Measurements from ENCODE around the gene RPL28. TPM values are rescaled to one million over a fixed set of nuclear protein-coding genes. Genes with fewer than 3 reads are reported as not detected.
A peak's percentile ranks its signal among the peaks of the same experiment; 100 is the strongest.

Gene RPL28
- total and polyA plus RNA-seq, 2 of the 13 experiments (the other 11 are each of a cell fraction or from before 2014, with no cell fraction given): 105 to 420 TPM

DNA sequence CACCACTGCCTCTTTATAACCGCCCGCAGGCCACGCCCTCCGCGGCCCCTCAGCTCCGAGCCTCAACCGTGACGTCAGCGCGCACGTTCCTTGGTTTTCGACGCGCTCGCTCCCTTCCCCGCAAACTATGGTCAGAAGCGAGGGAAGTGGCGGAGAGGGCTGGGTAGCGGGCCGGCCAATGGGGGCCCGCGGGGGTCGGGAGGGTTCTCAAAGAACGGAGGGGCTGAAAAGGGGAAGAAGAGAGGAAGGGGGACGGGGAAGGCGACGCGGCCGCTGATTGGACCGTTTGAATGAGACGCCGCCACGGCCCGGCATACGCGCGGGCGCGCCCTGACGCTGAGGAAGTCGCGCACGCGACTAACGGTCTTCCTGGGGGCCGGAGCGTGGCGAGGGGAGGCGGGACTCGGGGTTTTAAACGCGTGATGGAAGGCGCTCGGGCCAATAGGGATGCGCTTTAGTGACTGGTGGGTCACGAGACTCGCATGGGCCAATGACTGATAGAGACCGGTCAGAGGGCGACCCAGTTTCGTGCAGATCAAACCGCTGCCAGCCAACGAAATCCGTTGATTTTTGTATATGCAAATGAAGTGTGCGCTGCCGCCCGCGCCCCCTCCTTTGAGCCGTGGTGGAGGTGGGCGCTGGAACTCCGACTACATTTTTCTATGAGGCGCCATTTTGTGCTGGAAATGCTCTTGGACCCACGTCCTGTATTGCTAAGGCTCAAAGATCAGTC, 22.2 kb downstream of the RPL28 start (continued):
- TF ChIP-seq PRDM15 (CRISPR knock-in tag; IDR thresholded peaks at IDR 0.05) (no peak), SMYD3 (CRISPR knock-in tag; IDR thresholded peaks at IDR 0.05) (no peak; the same call in 1 of the 2 replicates), PHF21A (CRISPR knock-in tag; IDR thresholded peaks at IDR 0.05) (0 out of 2 replicates have a peak, but pooled peaks have one; percentile 36), NPAS2 (CRISPR knock-in tag; IDR thresholded peaks at IDR 0.05; ENCODE audit: borderline replicate concordance) (no peak), ZNF672 (CRISPR knock-in tag; IDR thresholded peaks at IDR 0.05) (0 out of 2 replicates have a peak, but pooled peaks have one; percentile 33), HOXA3 (CRISPR knock-in tag; IDR thresholded peaks at IDR 0.05) (peak; percentile 90), MIER3 (CRISPR knock-in tag; IDR thresholded peaks at IDR 0.05; ENCODE audit: borderline replicate concordance) (peak; percentile 39; the same call in 1 of the 2 replicates), ZNF142 (CRISPR knock-in tag; IDR thresholded peaks at IDR 0.05) (no peak), ZNF598 (CRISPR knock-in tag; IDR thresholded peaks at IDR 0.05; ENCODE audit: borderline replicate concordance) (no peak), ETV5 (CRISPR knock-in tag; IDR thresholded peaks at IDR 0.05; ENCODE audit: borderline replicate concordance) (no peak; the same call in 1 of the 2 replicates)
- TF ChIP-seq, protein P1, sequence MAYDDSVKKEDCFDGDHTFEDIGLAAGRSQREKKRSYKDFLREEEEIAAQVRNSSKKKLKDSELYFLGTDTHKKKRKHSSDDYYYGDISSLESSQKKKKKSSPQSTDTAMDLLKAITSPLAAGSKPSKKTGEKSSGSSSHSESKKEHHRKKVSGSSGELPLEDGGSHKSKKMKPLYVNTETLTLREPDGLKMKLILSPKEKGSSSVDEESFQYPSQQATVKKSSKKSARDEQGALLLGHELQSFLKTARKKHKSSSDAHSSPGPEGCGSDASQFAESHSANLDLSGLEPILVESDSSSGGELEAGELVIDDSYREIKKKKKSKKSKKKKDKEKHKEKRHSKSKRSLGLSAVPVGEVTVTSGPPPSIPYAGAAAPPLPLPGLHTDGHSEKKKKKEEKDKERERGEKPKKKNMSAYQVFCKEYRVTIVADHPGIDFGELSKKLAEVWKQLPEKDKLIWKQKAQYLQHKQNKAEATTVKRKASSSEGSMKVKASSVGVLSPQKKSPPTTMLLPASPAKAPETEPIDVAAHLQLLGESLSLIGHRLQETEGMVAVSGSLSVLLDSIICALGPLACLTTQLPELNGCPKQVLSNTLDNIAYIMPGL (CRISPR knock-in tag; IDR thresholded peaks at IDR 0.05; ENCODE audit: borderline replicate concordance in 1 of 2, low read depth in 1 of 2): peak in 1 of 2 experiments; percentile 62; a peak in 1 of 4 replicates
- TF ChIP-seq, protein P2, sequence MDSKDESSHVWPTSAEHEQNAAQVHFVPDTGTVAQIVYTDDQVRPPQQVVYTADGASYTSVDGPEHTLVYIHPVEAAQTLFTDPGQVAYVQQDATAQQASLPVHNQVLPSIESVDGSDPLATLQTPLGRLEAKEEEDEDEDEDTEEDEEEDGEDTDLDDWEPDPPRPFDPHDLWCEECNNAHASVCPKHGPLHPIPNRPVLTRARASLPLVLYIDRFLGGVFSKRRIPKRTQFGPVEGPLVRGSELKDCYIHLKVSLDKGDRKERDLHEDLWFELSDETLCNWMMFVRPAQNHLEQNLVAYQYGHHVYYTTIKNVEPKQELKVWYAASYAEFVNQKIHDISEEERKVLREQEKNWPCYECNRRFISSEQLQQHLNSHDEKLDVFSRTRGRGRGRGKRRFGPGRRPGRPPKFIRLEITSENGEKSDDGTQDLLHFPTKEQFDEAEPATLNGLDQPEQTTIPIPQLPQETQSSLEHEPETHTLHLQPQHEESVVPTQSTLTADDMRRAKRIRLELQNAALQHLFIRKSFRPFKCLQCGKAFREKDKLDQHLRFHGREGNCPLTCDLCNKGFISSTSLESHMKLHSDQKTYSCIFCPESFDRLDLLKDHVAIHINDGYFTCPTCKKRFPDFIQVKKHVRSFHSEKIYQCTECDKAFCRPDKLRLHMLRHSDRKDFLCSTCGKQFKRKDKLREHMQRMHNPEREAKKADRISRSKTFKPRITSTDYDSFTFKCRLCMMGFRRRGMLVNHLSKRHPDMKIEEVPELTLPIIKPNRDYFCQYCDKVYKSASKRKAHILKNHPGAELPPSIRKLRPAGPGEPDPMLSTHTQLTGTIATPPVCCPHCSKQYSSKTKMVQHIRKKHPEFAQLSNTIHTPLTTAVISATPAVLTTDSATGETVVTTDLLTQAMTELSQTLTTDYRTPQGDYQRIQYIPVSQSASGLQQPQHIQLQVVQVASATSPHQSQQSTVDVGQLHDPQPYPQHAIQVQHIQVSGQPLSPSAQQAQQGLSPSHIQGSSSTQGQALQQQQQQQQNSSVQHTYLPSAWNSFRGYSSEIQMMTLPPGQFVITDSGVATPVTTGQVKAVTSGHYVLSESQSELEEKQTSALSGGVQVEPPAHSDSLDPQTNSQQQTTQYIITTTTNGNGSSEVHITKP (CRISPR knock-in tag; IDR thresholded peaks at IDR 0.05; ENCODE audit: low read depth): no peak

Data from HepG2 (cell line).